Liver (tissue), 9 donors: ENCODE measurements around the gene KCNQ5. TPM values are rescaled to one million over a fixed set of nuclear protein-coding genes. Genes with fewer than 3 reads are reported as not detected.

Experiments used
- DNase-seq: peaks from one replicate; pipeline ENCODE4 v3.0.0-alpha.2; 2017; ENCODE audit warnings: low spot score
- H3K27ac ChIP-seq, 2 donors: one replicate each; pipeline ENCODE4 v1.7.0; 2013; ENCODE audit warnings: inconsistent platforms in 2 of 2, low read length in 2 of 2, control low read depth in 1 of 2, low read depth in 1 of 2, mild to moderate bottlenecking in 1 of 2
- H3K27me3 ChIP-seq, 4 donors: one replicate each; pipeline versions ENCODE4 v1.6.1 to v1.7.0; 2013; ENCODE audit warnings: low read length in 3 of 4, inconsistent platforms in 1 of 4, mild to moderate bottlenecking in 1 of 4, moderate library complexity in 1 of 4; ENCODE audit not compliant: control insufficient read depth in 4 of 4, insufficient read depth in 4 of 4
- H3K36me3 ChIP-seq, 4 donors: one replicate each; pipeline versions ENCODE4 v1.6.1 to v1.7.0; 2013; ENCODE audit warnings: low read length in 3 of 4, mild to moderate bottlenecking in 3 of 4, low read depth in 1 of 4, moderate library complexity in 1 of 4; ENCODE audit not compliant: control insufficient read depth in 4 of 4, insufficient read depth in 3 of 4
- H3K4me1 ChIP-seq, 4 donors: one replicate each; pipeline versions ENCODE4 v1.6.1 to v1.7.0; 2013; ENCODE audit warnings: low read length in 3 of 4, mild to moderate bottlenecking in 3 of 4, moderate library complexity in 1 of 4; ENCODE audit not compliant: control insufficient read depth in 4 of 4, insufficient read depth in 4 of 4
- H3K4me3 ChIP-seq, 3 donors: one replicate each; pipeline versions ENCODE4 v1.6.1 to v1.7.0; 2013; ENCODE audit warnings: low read length in 3 of 3, control low read depth in 1 of 3, low read depth in 1 of 3, mild to moderate bottlenecking in 1 of 3
- H3K9ac ChIP-seq, 2 donors: one replicate each; pipeline ENCODE4 v1.7.0; 2013; ENCODE audit warnings: low read length in 2 of 2, mild to moderate bottlenecking in 2 of 2, moderate library complexity in 2 of 2, control low read depth in 1 of 2, low read depth in 1 of 2
- H3K9me3 ChIP-seq, 4 donors: one replicate each; pipeline versions ENCODE4 v1.6.1 to v1.7.0; 2013; ENCODE audit warnings: low read length in 3 of 4; ENCODE audit not compliant: control insufficient read depth in 4 of 4
- ATF3 ChIP-seq: IDR thresholded peaks from 2 replicates; pipeline ENCODE4 v1.6.1; 2016; ENCODE audit warnings: antibody characterized with exemption
- EGR1 ChIP-seq, 2 donors: IDR thresholded peaks; 2 replicates each; pipeline ENCODE4 v1.6.1; 2016 to 2018; ENCODE audit warnings: antibody characterized with exemption in 2 of 2, low read depth in 2 of 2
- FOXA1 ChIP-seq: IDR thresholded peaks from 2 replicates; pipeline ENCODE4 v1.6.1; 2016; ENCODE audit warnings: antibody characterized with exemption
- FOXA2 ChIP-seq: IDR thresholded peaks from 2 replicates; pipeline ENCODE4 v1.6.1; 2016; ENCODE audit warnings: antibody characterized with exemption
- GABPA ChIP-seq, 2 donors: IDR thresholded peaks in 1 of 2; conservative IDR thresholded peaks in 1 of 2; 2 replicates each; pipeline ENCODE4 v1.6.1; 2016; ENCODE audit warnings: antibody characterized with exemption in 2 of 2, mild to moderate bottlenecking in 1 of 2, moderate library complexity in 1 of 2
- HNF4A ChIP-seq, 2 donors: conservative IDR thresholded peaks; 2 replicates each; pipeline ENCODE4 v1.6.1; 2016; ENCODE audit warnings: antibody characterized with exemption in 2 of 2, mild to moderate bottlenecking in 2 of 2
- HNF4G ChIP-seq: IDR thresholded peaks from 2 replicates; pipeline ENCODE4 v1.6.1; 2016; ENCODE audit warnings: antibody characterized with exemption
- JUND ChIP-seq, 2 donors: IDR thresholded peaks; 2 replicates each; pipeline ENCODE4 v1.6.1; 2016; ENCODE audit warnings: antibody characterized with exemption in 2 of 2
- MAX ChIP-seq: IDR thresholded peaks from 2 replicates; pipeline ENCODE4 v1.6.1; 2016; ENCODE audit warnings: antibody characterized with exemption
- NR2F2 ChIP-seq: IDR thresholded peaks from 2 replicates; pipeline ENCODE4 v1.6.1; 2016; ENCODE audit warnings: antibody characterized with exemption
- RAD21 ChIP-seq, 2 donors: IDR thresholded peaks; 2 replicates each; pipeline ENCODE4 v1.6.1; 2016; ENCODE audit warnings: antibody characterized with exemption in 2 of 2, mild to moderate bottlenecking in 2 of 2
- REST ChIP-seq: IDR thresholded peaks from 2 replicates; pipeline ENCODE4 v1.6.1; 2016; ENCODE audit warnings: antibody characterized with exemption, mild to moderate bottlenecking
- RXRA ChIP-seq, 2 donors: IDR thresholded peaks; 2 replicates each; pipeline ENCODE4 v1.6.1; 2017 to 2018; ENCODE audit warnings: antibody characterized with exemption in 2 of 2, mild to moderate bottlenecking in 1 of 2
- SP1 ChIP-seq: IDR thresholded peaks from 2 replicates; pipeline ENCODE4 v1.6.1; 2018; ENCODE audit warnings: antibody characterized with exemption, mild to moderate bottlenecking
- TAF1 ChIP-seq: conservative IDR thresholded peaks from 2 replicates; pipeline ENCODE4 v1.6.1; 2016; ENCODE audit warnings: antibody characterized with exemption, mild to moderate bottlenecking
- YY1 ChIP-seq: IDR thresholded peaks from 2 replicates; pipeline ENCODE4 v1.6.1; 2016; ENCODE audit warnings: antibody characterized with exemption, mild to moderate bottlenecking
- WGBS: extraction: QIAGEN DNeasy Blood & Tissue Kit; methylation state at CpG from one replicate; pipeline ENCODE4 v1.1.7; 2013; 5-methylcytosine and 5-hydroxymethylcytosine counted together
- polyA plus RNA-seq, 2 donors: library from polyadenylated mRNA; stranded (reverse) in 1 of 2; unstranded in 1 of 2; fragments of 200-250 nt in 1 of 2; fragments of >200 nt in 1 of 2; fragmentation: Nextera tagmentation in 1 of 2; extraction: Ambion mirVana in 1 of 2; gene quantifications; one replicate each; pipeline versions ENCODE4 v1.2.1 to v1.2.3, GENCODE V29; 2013 to 2015
- total RNA-seq, 2 donors: library from RNA; depleted of rRNA; stranded (reverse); fragments of >200 nt; gene quantifications; one replicate each; pipeline ENCODE4 v1.2.3, GENCODE V29; 2014
- TF ChIP-seq, protein P1 (sequence below): IDR thresholded peaks from 2 replicates; pipeline ENCODE4 v1.6.1; 2016; ENCODE audit warnings: antibody characterized with exemption
- donor health status: healthy.
- donor health status: healthy.
- donor health status: healthy.
- donor health status: healthy.
- donor health status: healthy.

KCNQ5 gene
- total and polyA plus RNA-seq, 4 donors = 0.02 to 1.1 (median 0.15) TPM

- TF ChIP-seq RAD21 (IDR thresholded peaks at IDR 0.05) = no peak
- no peak for TF ChIP-seq GABPA (IDR thresholded peaks at IDR 0.05 in 1 of 2, conservative IDR thresholded peaks at IDR 0.05 in 1 of 2)
- no peak for TF ChIP-seq TAF1
- TF ChIP-seq SP1 = no peak
- TF ChIP-seq FOXA2 = no peak
- no peak for TF ChIP-seq RXRA (IDR thresholded peaks at IDR 0.05)
- TF ChIP-seq EGR1 (IDR thresholded peaks at IDR 0.05; ENCODE audit: low read depth in 2 of 2) = no peak
- TF ChIP-seq HNF4G = no peak
- TF ChIP-seq MAX = no peak
- TF ChIP-seq FOXA1 = no peak
- TF ChIP-seq JUND (IDR thresholded peaks at IDR 0.05) = no peak
- TF ChIP-seq, protein P1, sequence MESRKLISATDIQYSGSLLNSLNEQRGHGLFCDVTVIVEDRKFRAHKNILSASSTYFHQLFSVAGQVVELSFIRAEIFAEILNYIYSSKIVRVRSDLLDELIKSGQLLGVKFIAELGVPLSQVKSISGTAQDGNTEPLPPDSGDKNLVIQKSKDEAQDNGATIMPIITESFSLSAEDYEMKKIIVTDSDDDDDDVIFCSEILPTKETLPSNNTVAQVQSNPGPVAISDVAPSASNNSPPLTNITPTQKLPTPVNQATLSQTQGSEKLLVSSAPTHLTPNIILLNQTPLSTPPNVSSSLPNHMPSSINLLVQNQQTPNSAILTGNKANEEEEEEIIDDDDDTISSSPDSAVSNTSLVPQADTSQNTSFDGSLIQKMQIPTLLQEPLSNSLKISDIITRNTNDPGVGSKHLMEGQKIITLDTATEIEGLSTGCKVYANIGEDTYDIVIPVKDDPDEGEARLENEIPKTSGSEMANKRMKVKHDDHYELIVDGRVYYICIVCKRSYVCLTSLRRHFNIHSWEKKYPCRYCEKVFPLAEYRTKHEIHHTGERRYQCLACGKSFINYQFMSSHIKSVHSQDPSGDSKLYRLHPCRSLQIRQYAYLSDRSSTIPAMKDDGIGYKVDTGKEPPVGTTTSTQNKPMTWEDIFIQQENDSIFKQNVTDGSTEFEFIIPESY = no peak
- no peak for TF ChIP-seq HNF4A (conservative IDR thresholded peaks at IDR 0.05)
- TF ChIP-seq YY1 = no peak
- TF ChIP-seq REST = no peak
- TF ChIP-seq NR2F2 = no peak
- no peaks in the 10 kb centered on the region for H3K4me1 ChIP-seq
These were observed 69.4 kb downstream of the KCNQ5 start for GRCh38 chr6:72691249-72691648.

DNA sequence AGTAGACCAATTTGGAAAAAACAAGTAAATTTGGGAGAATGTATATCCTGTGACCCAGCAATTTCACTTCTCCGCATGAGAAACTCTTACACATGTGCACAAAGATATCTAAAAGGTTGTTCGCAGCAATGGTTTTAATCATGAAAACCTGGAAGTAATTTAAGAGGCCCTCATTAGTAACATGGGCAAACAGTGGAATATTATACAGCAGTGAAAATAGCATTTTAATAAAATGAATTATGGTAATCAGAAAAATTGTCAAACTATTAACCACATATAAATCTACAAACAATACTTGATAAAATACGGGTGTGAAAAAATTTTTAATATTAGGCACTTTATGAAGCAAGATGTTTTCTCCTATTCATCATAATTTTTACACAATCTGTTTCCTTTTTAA is 74.2 kb downstream of the KCNQ5 start:
- Histone ChIP-seq H3K27ac (no peak overlapping the region), H3K27me3 (peaks cover 0 to 3% (median 1%) of the 10 kb centered on the region in 4 donors), H3K4me1 (no peaks in the 10 kb centered on the region), H3K4me3 (no peak overlapping the region), H3K9ac (no peak overlapping the region), H3K36me3 (no peaks in the 10 kb centered on the region), H3K9me3 (no peaks in the 10 kb centered on the region)
- no peak for DNase-seq
- TF ChIP-seq MAX (no peak), RAD21 (IDR thresholded peaks at IDR 0.05) (no peak), FOXA2 (no peak), SP1 (no peak), YY1 (no peak), HNF4G (no peak), JUND (IDR thresholded peaks at IDR 0.05) (no peak), FOXA1 (no peak), TAF1 (no peak), NR2F2 (no peak), GABPA (IDR thresholded peaks at IDR 0.05 in 1 of 2, conservative IDR thresholded peaks at IDR 0.05 in 1 of 2) (no peak), HNF4A (conservative IDR thresholded peaks at IDR 0.05) (no peak), ATF3 (no peak), RXRA (IDR thresholded peaks at IDR 0.05) (no peak), REST (no peak), EGR1 (IDR thresholded peaks at IDR 0.05; ENCODE audit: low read depth in 2 of 2) (no peak)
- TF ChIP-seq, protein P1 = no peak
- 87% methylated on average over 3 of the region's 3 CpGs for WGBS

More at GRCh38 chr6:72691249-72691648, 69.4 kb downstream of the KCNQ5 start:
- Histone ChIP-seq H3K27me3 (no peaks in the 10 kb centered on the region), H3K4me3 (no peak overlapping the region), H3K9ac (no peak overlapping the region), H3K27ac (no peak overlapping the region), H3K9me3 (no peaks in the 10 kb centered on the region), H3K36me3 (no peaks in the 10 kb centered on the region)
- DNase-seq = no peak
- WGBS = 76% methylated on average over 6 of the region's 6 CpGs
